A673 (cell line): ENCODE measurements around the gene CCDC136. TPM values are rescaled to one million over a fixed set of nuclear protein-coding genes. Genes with fewer than 3 reads are reported as not detected.

ENCODE experiments used
- BruUV-seq: library from RNA; stranded (reverse); fragments of 400-500 nt; replicated peaks from 2 replicates; lab custom pipeline; 2021; lab: Mats Ljungman, UMichigan
- CTCF ChIA-PET: fragments of 300-600 bp; sonication (Branson Sonifier 250); formaldehyde crosslinking; loops from one replicate; lab custom pipeline; 2022; ENCODE audit warnings: antibody characterized with exemption; lab: Charles Lee
- POLR2A ChIA-PET: fragments of 300-600 bp; sonication (Branson Sonifier 250); formaldehyde crosslinking; loops from one replicate; lab custom pipeline; 2022; ENCODE audit warnings: antibody characterized with exemption; ENCODE audit not compliant: low non-redundant PET; lab: Charles Lee
- DNase-seq: peaks from one replicate; pipeline ENCODE4 v3.0.0-alpha.2; 2015; ENCODE audit warnings: low spot score
- H3K27ac ChIP-seq: fragments of 200-600 bp; sonication (generic); 2 replicates; pipeline ENCODE4 v1.5.1; 2016; ENCODE audit warnings: mixed run types, low read depth, mild to moderate bottlenecking, mixed read lengths, antibody characterized with exemption, low read length; ENCODE audit not compliant: poor library complexity, severe bottlenecking
- H3K27me3 ChIP-seq: fragments of 200-600 bp; sonication (generic); replicated peaks from 2 replicates; pipeline ENCODE4 v1.6.1; 2017; ENCODE audit warnings: mixed run types, low read depth, mild to moderate bottlenecking, mixed read lengths, antibody characterized with exemption, low read length; ENCODE audit not compliant: insufficient read depth, poor library complexity
- H3K36me3 ChIP-seq: fragments of 200-600 bp; sonication (generic); 2 replicates; pipeline ENCODE4 v1.6.1; 2016; ENCODE audit warnings: mixed run types, mild to moderate bottlenecking, mixed read lengths, antibody characterized with exemption, low read length; ENCODE audit not compliant: insufficient read depth, poor library complexity, severe bottlenecking
- H3K4me1 ChIP-seq: fragments of 200-600 bp; sonication (generic); 2 replicates; pipeline ENCODE4 v1.6.1; 2017; ENCODE audit warnings: mixed run types, mild to moderate bottlenecking, mixed read lengths, antibody characterized with exemption, low read length; ENCODE audit not compliant: insufficient read depth, poor library complexity, severe bottlenecking
- H3K4me3 ChIP-seq: fragments of 200-600 bp; sonication (generic); 2 replicates; pipeline ENCODE4 v1.5.1; 2016; ENCODE audit warnings: low read depth, mixed run types, mild to moderate bottlenecking, mixed read lengths, low read length; ENCODE audit not compliant: poor library complexity, severe bottlenecking
- H3K9me3 ChIP-seq: fragments of 200-600 bp; sonication (generic); 2 replicates; pipeline ENCODE4 v1.6.1; 2016; ENCODE audit warnings: mixed run types, low read depth, mild to moderate bottlenecking, mixed read lengths, antibody characterized with exemption, low read length; ENCODE audit not compliant: poor library complexity, severe bottlenecking
- EZH2 ChIP-seq: fragments of 200-600 bp; sonication (generic); IDR thresholded peaks from 2 replicates; pipeline ENCODE4 v1.6.1; 2017; ENCODE audit warnings: borderline replicate concordance, low read depth, mild to moderate bottlenecking, mixed read lengths, antibody characterized with exemption, low read length; ENCODE audit not compliant: poor library complexity, severe bottlenecking
- intact Hi-C: fragments of 100-400 bp; cut with micrococcal nuclease; formaldehyde crosslinking; loops from one replicate; pipeline ENCODE4 v1.10.0; 2022; ENCODE audit not compliant: unreplicated experiment
- total RNA-seq: library from RNA; stranded (reverse); gene quantifications from 2 replicates; pipeline ENCODE4 v1.2.3, GENCODE V29; 2021
- TF ChIP-seq, protein P1 (sequence below): fragments of 300-800, 200-600 bp; sonication (generic); conservative IDR thresholded peaks from 2 replicates; pipeline ENCODE4 v1.5.1; 2017; ENCODE audit warnings: low read depth, mild to moderate bottlenecking, antibody characterized with exemption, low read length, moderate library complexity, mixed read lengths

Gene CCDC136
- total RNA-seq, 1 experiment from 2014 or later: 4.4 TPM

DNA sequence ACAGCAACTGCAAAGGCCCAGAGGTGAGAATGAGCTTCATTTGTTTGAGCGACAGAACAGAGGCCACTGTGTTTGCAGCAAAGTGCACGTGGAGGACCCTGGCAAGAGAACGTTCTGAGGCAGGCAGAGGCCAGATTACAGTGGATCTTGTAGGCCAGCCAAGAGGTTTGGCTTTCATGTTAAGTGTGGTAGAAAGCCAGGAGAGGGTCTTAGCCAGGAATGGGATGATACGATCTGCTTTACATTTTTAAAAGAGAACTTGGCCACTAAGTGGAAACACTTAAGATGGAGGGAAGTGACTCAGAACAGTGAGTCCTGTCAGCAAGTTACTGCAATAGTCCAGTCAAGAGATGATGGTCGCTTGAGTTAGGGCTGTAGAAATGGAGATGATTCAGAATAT, 4.6 kb downstream of the CCDC136 start:
- H3K27ac ChIP-seq: no peak overlapping the region
- H3K4me1 ChIP-seq: no peaks in the 10 kb centered on the region
- intact Hi-C loops: loop anchor here (10.0 kb wide), 1 partner anchor 88 kb away; no protein-coding TSS in a partner anchor
- no peaks in the 10 kb centered on the region for H3K9me3 ChIP-seq
- H3K36me3 ChIP-seq: no peaks in the 10 kb centered on the region
- no peak for TF ChIP-seq EZH2
- TF ChIP-seq, protein P1, sequence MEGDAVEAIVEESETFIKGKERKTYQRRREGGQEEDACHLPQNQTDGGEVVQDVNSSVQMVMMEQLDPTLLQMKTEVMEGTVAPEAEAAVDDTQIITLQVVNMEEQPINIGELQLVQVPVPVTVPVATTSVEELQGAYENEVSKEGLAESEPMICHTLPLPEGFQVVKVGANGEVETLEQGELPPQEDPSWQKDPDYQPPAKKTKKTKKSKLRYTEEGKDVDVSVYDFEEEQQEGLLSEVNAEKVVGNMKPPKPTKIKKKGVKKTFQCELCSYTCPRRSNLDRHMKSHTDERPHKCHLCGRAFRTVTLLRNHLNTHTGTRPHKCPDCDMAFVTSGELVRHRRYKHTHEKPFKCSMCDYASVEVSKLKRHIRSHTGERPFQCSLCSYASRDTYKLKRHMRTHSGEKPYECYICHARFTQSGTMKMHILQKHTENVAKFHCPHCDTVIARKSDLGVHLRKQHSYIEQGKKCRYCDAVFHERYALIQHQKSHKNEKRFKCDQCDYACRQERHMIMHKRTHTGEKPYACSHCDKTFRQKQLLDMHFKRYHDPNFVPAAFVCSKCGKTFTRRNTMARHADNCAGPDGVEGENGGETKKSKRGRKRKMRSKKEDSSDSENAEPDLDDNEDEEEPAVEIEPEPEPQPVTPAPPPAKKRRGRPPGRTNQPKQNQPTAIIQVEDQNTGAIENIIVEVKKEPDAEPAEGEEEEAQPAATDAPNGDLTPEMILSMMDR: no peak
- H3K4me3 ChIP-seq: no peak overlapping the region
- ChIA-PET CTCF (no interaction called here), POLR2A (no interaction called here)
- no TSS peak for BruUV-seq
- H3K27me3 ChIP-seq: no peaks in the 10 kb centered on the region
- no peak for DNase-seq

DNA sequence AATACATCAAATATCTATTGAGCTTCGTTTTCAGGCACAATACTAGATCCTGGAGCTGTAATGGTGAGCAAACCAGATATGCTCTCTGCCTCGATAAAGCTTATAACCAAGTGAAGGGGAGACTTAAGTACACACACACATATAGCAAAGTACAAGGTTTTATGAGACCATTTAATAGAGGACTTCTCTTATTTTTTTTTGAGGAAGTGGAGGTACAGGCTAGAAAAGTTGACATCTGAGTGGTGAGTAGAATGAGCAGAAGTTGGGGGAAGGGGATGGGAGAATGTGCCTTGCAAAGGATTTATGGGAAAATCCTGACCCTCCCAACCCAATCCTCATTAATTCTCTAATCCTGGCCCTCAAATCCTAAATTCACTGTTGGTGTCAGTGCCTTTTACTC, 7.7 kb downstream of the CCDC136 start:
- Histone ChIP-seq H3K9me3 (no peaks in the 10 kb centered on the region), H3K36me3 (no peaks in the 10 kb centered on the region), H3K27ac (no peak overlapping the region), H3K4me1 (no peaks in the 10 kb centered on the region), H3K27me3 (no peaks in the 10 kb centered on the region), H3K4me3 (no peak overlapping the region)
- TF ChIP-seq EZH2: no peak
- TF ChIP-seq, protein P1: no peak
- CTCF ChIA-PET: no interaction called here
- POLR2A ChIA-PET: no interaction called here
- intact Hi-C loops: loop anchor here (10.0 kb wide), 1 partner anchor 85 kb away; no protein-coding TSS in a partner anchor
- BruUV-seq: no TSS peak
- no peak for DNase-seq

DNA sequence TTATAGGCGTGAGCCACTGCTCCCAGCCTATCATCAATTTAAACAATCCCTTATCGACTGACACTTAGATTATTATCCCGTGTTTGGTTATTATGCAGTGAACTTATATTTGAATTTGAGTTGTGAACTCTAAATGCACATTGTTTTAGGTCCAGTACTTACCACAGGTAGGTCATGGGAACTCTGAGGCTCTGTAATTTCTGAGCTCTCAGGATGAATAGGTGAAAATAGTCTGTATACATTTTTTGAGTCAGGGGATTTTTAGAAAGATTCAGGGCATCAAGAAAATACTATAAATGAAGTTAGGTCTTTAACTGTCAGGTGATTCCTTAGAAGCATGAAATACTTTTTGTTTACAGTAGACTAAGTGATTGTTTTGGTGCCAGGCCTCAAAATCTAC, 8.8 kb downstream of the CCDC136 start:
- H3K27me3 ChIP-seq: no peaks in the 10 kb centered on the region
- POLR2A ChIA-PET: no interaction called here
- no peaks in the 10 kb centered on the region for H3K9me3 ChIP-seq
- no peaks in the 10 kb centered on the region for H3K4me1 ChIP-seq
- no TSS peak for BruUV-seq
- no peak overlapping the region for H3K4me3 ChIP-seq
- TF ChIP-seq, protein P1: no peak
- TF ChIP-seq EZH2: no peak
- no peak overlapping the region for H3K27ac ChIP-seq
- DNase-seq: no peak
- CTCF ChIA-PET: no interaction called here
- H3K36me3 ChIP-seq: no peaks in the 10 kb centered on the region
- intact Hi-C loops: no loop called here
